B cell (primary cell): ENCODE data around the gene PRRG1.

Experiments
- CTCF ChIP-seq: fragments of 200-600 bp; IDR thresholded peaks from one replicate; pipeline ENCODE4 v1.8.0; 2022; ENCODE audit warnings: antibody characterized with exemption, mild to moderate bottlenecking
- EZH2 ChIP-seq: IDR thresholded peaks from 2 replicates; pipeline ENCODE4 v1.6.1; 2012; ENCODE audit warnings: borderline replicate concordance, low read depth, mild to moderate bottlenecking, moderate library complexity, low read length; ENCODE audit not compliant: insufficient read depth, poor library complexity, severe bottlenecking

GRCh38 chrX:37350034-37350365 is 836 bp downstream of the PRRG1 start:
- TF ChIP-seq CTCF (no peak), EZH2 (no peak)
